PC-9 (cell line): ENCODE results near the gene SELENON.

Source experiments
- CTCF ChIP-seq: fragments of 200-600 bp; sonication (generic); conservative IDR thresholded peaks from 2 replicates; pipeline ENCODE4 v1.6.1; 2017; ENCODE audit warnings: mixed run types, antibody characterized with exemption, mild to moderate bottlenecking, moderate library complexity
- EZH2 ChIP-seq: fragments of 200-600 bp; sonication (generic); IDR thresholded peaks from 2 replicates; pipeline ENCODE4 v1.8.0; 2017; ENCODE audit warnings: antibody characterized with exemption, low read depth

DNA sequence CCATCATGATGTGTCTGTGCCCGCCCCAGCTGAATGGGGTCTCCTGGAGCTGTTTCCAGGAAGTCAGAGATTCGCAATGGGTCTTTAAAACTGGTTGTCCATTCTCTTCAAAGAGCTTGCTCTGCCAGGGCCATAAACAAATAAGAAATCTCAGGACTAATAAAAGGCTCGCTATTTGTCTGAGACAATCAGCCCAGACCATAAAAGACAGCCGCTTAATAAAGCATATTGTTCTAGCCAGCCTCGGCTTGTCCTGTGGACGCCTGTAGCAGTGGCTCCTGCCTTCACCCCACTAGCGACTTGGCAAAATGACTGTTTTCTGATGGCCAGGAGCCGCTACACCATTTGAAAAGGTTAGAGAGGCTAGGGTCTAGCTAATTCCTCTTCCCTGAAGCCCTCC lies 20.6 kb upstream of the SELENON start:
- no peak for TF ChIP-seq CTCF
- no peak for TF ChIP-seq EZH2
